Upper lobe of left lung (tissue), 4 donors: ENCODE data around the gene NOBOX.

Experiments used
- CTCF ChIP-seq, 6 experiments: fragments of 450-650 bp in 4 of 6; fragments of 200-600 bp in 2 of 6; sonication (generic) in 2 of 6; IDR thresholded peaks; one replicate each; pipeline ENCODE4 v1.5.1; 2016 to 2019; ENCODE audit warnings: antibody characterized with exemption in 6 of 6
- EP300 ChIP-seq, 4 donors: sonication (generic); formaldehyde crosslinking; IDR thresholded peaks; one replicate each; pipeline ENCODE4 v1.5.1; 2017; ENCODE audit warnings: antibody characterized with exemption in 4 of 4, control low read depth in 2 of 4
- POLR2A ChIP-seq, 4 donors: fragments of 450-650 bp; IDR thresholded peaks; one replicate each; pipeline ENCODE4 v1.5.1; 2016 to 2017; ENCODE audit warnings: antibody characterized with exemption in 4 of 4, mild to moderate bottlenecking in 2 of 4
- POLR2AphosphoS5 ChIP-seq, 2 donors: sonication (generic); formaldehyde crosslinking; IDR thresholded peaks; one replicate each; pipeline ENCODE4 v1.5.1; 2017; ENCODE audit warnings: antibody characterized with exemption in 2 of 2

- TF ChIP-seq EP300 (IDR thresholded peaks at IDR 0.05): no peak
- TF ChIP-seq CTCF (IDR thresholded peaks at IDR 0.05): no peak
- TF ChIP-seq POLR2A (IDR thresholded peaks at IDR 0.05): no peak
- no peak for TF ChIP-seq POLR2AphosphoS5 (IDR thresholded peaks at IDR 0.05)
These were observed 391 bp downstream of the NOBOX start for GRCh38 chr7:144403102-144403501.
